Measurements from ENCODE around the gene LZTS2. TPM values are rescaled to one million over a fixed set of nuclear protein-coding genes. Genes with fewer than 3 reads are reported as not detected.
A peak's percentile ranks its signal among the peaks of the same experiment; 100 is the strongest.

Gene LZTS2
- total RNA-seq, 4 donors from 2014 or later: 41.8 to 86.8 (median 56.6) TPM

- TF ChIP-seq POLR2AphosphoS5 (IDR thresholded peaks at IDR 0.05) (peak in 1 of 3 donors; percentile 4), CTCF (IDR thresholded peaks at IDR 0.05) (no peak)
- intact Hi-C loops (cut with DNase I; ENCODE audit: low total_unique reads) (no loop called here), in situ Hi-C loops (cut with MboI; ENCODE audit: low pct_ligation_motif_present in 1 of 4, low pct_unique_long_range_greater_than_20kb in 1 of 4, low sequenced_read_pairs in 3 of 4) (no loop called here)
- 24% methylated on average over 2 of the region's 17 CpGs; no CpG with 5 or more reads in 1 of the 2 donors for WGBS, 2 donors (ENCODE audit: low coverage in 1 of 2)
- Histone ChIP-seq H3K9me3 (no peaks in the 10 kb centered on the region), H3K27ac (peak overlapping the region; percentile 77 to 90 (median 86)), H3K4me1 (peaks cover 17 to 27% (median 22%) of the 10 kb centered on the region in 4 donors), H3K4me3 (peak overlapping the region; percentile 63 to 92 (median 78)), H3K27me3 (no peaks in the 10 kb centered on the region), H3K36me3 (peaks cover 0 to 4% (median 1%) of the 10 kb centered on the region in 4 donors)
- no peak for DNase-seq
These were observed 13.0 kb upstream of the LZTS2 start for GRCh38 chr10:100986623-100986951.

GRCh38 chr10:100986952-100987684 lies 12.5 kb upstream of the LZTS2 start, which contains the start of the genes MRPL43 and TWNK:
Gene MRPL43, minus strand, starts transcription at chr10:100987497. Its CDS starts 54 bp downstream, at chr10:100987443.
Gene TWNK, plus strand, starts transcription at chr10:100987543. Its CDS starts 668 bp downstream, at chr10:100988211.
- no peaks in the 10 kb centered on the region for H3K9me3 ChIP-seq
- TF ChIP-seq POLR2AphosphoS5 (IDR thresholded peaks at IDR 0.05): peak; percentile 25 to 83 (median 69)
- TF ChIP-seq POLR2A (IDR thresholded peaks at IDR 0.05): peak; percentile 63
- TF ChIP-seq EP300 (IDR thresholded peaks at IDR 0.05; ENCODE audit: low read depth): no peak
- H3K4me1 ChIP-seq: peaks cover 17 to 27% (median 22%) of the 10 kb centered on the region in 4 donors
- intact Hi-C loops (cut with DNase I; ENCODE audit: low total_unique reads) (no loop called here), in situ Hi-C loops (cut with MboI; ENCODE audit: low pct_ligation_motif_present in 1 of 4, low pct_unique_long_range_greater_than_20kb in 1 of 4, low sequenced_read_pairs in 3 of 4) (no loop called here)
- H3K27ac ChIP-seq: peak within 1 kb of the TSS; percentile 77 to 90 (median 86)
- no peaks in the 10 kb centered on the region for H3K27me3 ChIP-seq
- H3K36me3 ChIP-seq: peaks cover 0 to 4% (median 1%) of the 10 kb centered on the region in 4 donors
- 0 to 1% methylated on average over 1 to 65 of the region's 75 CpGs for WGBS, 2 donors (ENCODE audit: low coverage in 1 of 2)
- DNase-seq: peak; percentile 88
- peak within 1 kb of the TSS; percentile 63 to 92 (median 78) for H3K4me3 ChIP-seq

DNA sequence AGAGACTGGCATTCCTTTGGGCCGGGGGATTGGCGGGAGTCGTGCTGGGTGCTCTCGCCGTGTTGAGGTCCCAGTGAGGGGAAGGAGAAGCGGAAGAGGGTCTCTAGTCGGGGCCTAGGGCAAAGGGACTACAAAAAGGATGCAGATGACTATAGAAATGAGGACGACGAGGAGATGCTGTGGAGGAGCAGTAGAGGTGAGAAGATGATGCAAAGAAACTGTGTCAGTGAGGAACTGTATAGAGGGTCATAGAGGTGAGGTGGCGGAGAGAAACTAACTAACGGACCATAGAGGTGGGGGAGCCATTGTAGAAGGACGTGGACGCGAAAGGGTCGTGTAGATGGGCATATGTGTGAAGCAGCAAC lies 11.9 kb upstream of the LZTS2 start:
- 0 to 2% methylated on average over 15 of the region's 15 CpGs for WGBS, 2 donors (ENCODE audit: low coverage in 1 of 2)
- TF ChIP-seq EP300 (IDR thresholded peaks at IDR 0.05; ENCODE audit: low read depth) (no peak), POLR2A (IDR thresholded peaks at IDR 0.05) (no peak), CTCF (IDR thresholded peaks at IDR 0.05) (no peak), POLR2AphosphoS5 (IDR thresholded peaks at IDR 0.05) (no peak)
- peak overlapping the region; percentile 77 to 90 (median 86) for H3K27ac ChIP-seq
- H3K9me3 ChIP-seq: no peaks in the 10 kb centered on the region
- peak overlapping the region; percentile 63 to 92 (median 78) for H3K4me3 ChIP-seq
- intact Hi-C loops (cut with DNase I; ENCODE audit: low total_unique reads) (no loop called here), in situ Hi-C loops (cut with MboI; ENCODE audit: low pct_ligation_motif_present in 1 of 4, low pct_unique_long_range_greater_than_20kb in 1 of 4, low sequenced_read_pairs in 3 of 4) (no loop called here)
- DNase-seq: no peak
- peaks cover 0 to 4% (median 1%) of the 10 kb centered on the region in 4 donors for H3K36me3 ChIP-seq
- peaks cover 17 to 27% (median 22%) of the 10 kb centered on the region in 4 donors for H3K4me1 ChIP-seq
- H3K27me3 ChIP-seq: no peaks in the 10 kb centered on the region

- intact Hi-C loops (cut with DNase I; ENCODE audit: low total_unique reads) (no loop called here), in situ Hi-C loops (cut with MboI; ENCODE audit: low pct_ligation_motif_present in 1 of 4, low pct_unique_long_range_greater_than_20kb in 1 of 4, low sequenced_read_pairs in 3 of 4) (no loop called here)
- no peaks in the 10 kb centered on the region for H3K9me3 ChIP-seq
- 76% methylated on average over 10 of the region's 10 CpGs; no CpG with 5 or more reads in 1 of the 2 donors for WGBS, 2 donors (ENCODE audit: low coverage in 1 of 2)
- no peak for DNase-seq
- TF ChIP-seq EP300 (IDR thresholded peaks at IDR 0.05; ENCODE audit: low read depth) (no peak), CTCF (IDR thresholded peaks at IDR 0.05) (no peak), POLR2A (IDR thresholded peaks at IDR 0.05) (no peak), POLR2AphosphoS5 (IDR thresholded peaks at IDR 0.05) (no peak)
- H3K36me3 ChIP-seq: peaks cover 0 to 4% (median 3%) of the 10 kb centered on the region in 4 donors
- no peak overlapping the region for H3K27ac ChIP-seq
- H3K27me3 ChIP-seq: no peaks in the 10 kb centered on the region
- peaks cover 17 to 27% (median 22%) of the 10 kb centered on the region in 4 donors for H3K4me1 ChIP-seq
- H3K4me3 ChIP-seq: peak overlapping the region in 3 of 4 donors; percentile 63 to 92 (median 71)
These were observed 11.4 kb upstream of the LZTS2 start for GRCh38 chr10:100988166-100988565.
